Breast epithelium (tissue), 3 donors: ENCODE results near the gene CPOX.

Source experiments
- CTCF ChIP-seq, 3 donors: fragments of 450-650 bp; IDR thresholded peaks; one replicate each; pipeline ENCODE4 v1.5.1; 2016 to 2017; ENCODE audit warnings: antibody characterized with exemption in 3 of 3, mild to moderate bottlenecking in 3 of 3, moderate library complexity in 3 of 3
- POLR2A ChIP-seq: fragments of 450-650 bp; IDR thresholded peaks from one replicate; pipeline ENCODE4 v1.6.1; 2016; ENCODE audit warnings: antibody characterized with exemption, mild to moderate bottlenecking, moderate library complexity
- POLR2AphosphoS5 ChIP-seq, 3 donors: sonication (generic); formaldehyde crosslinking; IDR thresholded peaks; one replicate each; pipeline ENCODE4 v1.6.1; 2017; ENCODE audit warnings: antibody characterized with exemption in 3 of 3

GRCh38 chr3:98588065-98588464, 5.3 kb downstream of the CPOX start:
- TF ChIP-seq CTCF (IDR thresholded peaks at IDR 0.05) (no peak), POLR2A (no peak), POLR2AphosphoS5 (IDR thresholded peaks at IDR 0.05) (no peak)
